Suppressor macrophage treated with lipopolysaccharide for 4 hours (primary cell): Measurements from ENCODE around the gene AAMP.
"Not testable (repeated sequence)": the region's sequence is repeated elsewhere in the genome, so short reads cannot be mapped to it uniquely, and the experiment has no call there.

Experiments used
- DNase-seq: peaks from one replicate; pipeline ENCODE4 v3.0.0-alpha.2; 2020

Gene AAMP

GRCh38 chr2:218269900-218270720 is at the start of gene AAMP, which contains the start of gene PNKD:
Gene AAMP (minus strand): TSS chr2:218270137. CDS start chr2:218270086, 51 bp downstream.
Gene PNKD (plus strand): TSS chr2:218270519. CDS start chr2:218270536, 17 bp downstream.
- peak; percentile 100 for DNase-seq

GRCh38 chr2:218318241-218318640 is 48.3 kb upstream of the AAMP start:
- DNase-seq = no peak

- DNase-seq = peak; percentile 57
Observed at GRCh38 chr2:218317835-218318234, 47.9 kb upstream of the AAMP start.

GRCh38 chr2:218317303-218317630 is 47.3 kb upstream of the AAMP start:
- no peak for DNase-seq

GRCh38 chr2:218315397-218315796 is 45.5 kb upstream of the AAMP start:
- DNase-seq = no peak

- not testable (repeated sequence) for DNase-seq
Observed at GRCh38 chr2:218314764-218315163, 44.8 kb upstream of the AAMP start.

GRCh38 chr2:218313356-218313755 is 43.4 kb upstream of the AAMP start:
- no peak for DNase-seq

GRCh38 chr2:218312267-218312756 is 42.4 kb upstream of the AAMP start:
- DNase-seq = no peak

- not testable (repeated sequence) for DNase-seq
Observed at GRCh38 chr2:218311541-218312266, 41.8 kb upstream of the AAMP start.

GRCh38 chr2:218310853-218311540 is 41.1 kb upstream of the AAMP start:
- DNase-seq = no peak

GRCh38 chr2:218307415-218308090 is 37.6 kb upstream of the AAMP start:
- no peak for DNase-seq

GRCh38 chr2:218306184-218306920 is 36.4 kb upstream of the AAMP start:
- DNase-seq = no peak

- DNase-seq = no peak
Observed at GRCh38 chr2:218305383-218305782, 35.4 kb upstream of the AAMP start.

GRCh38 chr2:218301176-218301819 is 31.4 kb upstream of the AAMP start:
- DNase-seq = peak; percentile 91

GRCh38 chr2:218300141-218300540 is 30.2 kb upstream of the AAMP start:
- no peak for DNase-seq

GRCh38 chr2:218298314-218298875 is 28.5 kb upstream of the AAMP start:
- no peak for DNase-seq

- DNase-seq = no peak
Observed at GRCh38 chr2:218296847-218297246, 26.9 kb upstream of the AAMP start.

- no peak for DNase-seq
Observed at GRCh38 chr2:218296200-218296599, 26.3 kb upstream of the AAMP start.

GRCh38 chr2:218295029-218295428 is 25.1 kb upstream of the AAMP start:
- DNase-seq = no peak

GRCh38 chr2:218294430-218295022 is 24.6 kb upstream of the AAMP start:
- no peak for DNase-seq
